Measurements from ENCODE around the gene MTMR10.

MTMR10 gene

DNA sequence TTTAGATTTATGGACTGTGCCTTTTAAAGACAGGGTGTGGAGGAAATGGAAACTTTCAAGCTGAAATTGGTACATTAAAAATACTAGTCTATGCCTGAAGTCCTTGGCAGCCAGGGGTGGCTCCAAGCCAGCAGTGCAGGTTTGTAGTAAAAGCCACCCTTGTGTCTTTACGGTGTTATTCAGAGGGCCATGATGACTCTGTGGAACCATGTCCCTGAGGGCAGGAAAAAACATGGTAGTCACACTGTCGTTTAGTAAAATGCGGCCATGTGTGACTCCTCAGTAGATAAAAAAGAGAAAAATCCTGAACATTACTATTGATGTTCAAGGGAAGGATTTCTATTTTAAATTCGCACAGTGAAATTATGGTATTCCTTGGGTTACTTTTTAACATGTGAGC is 85.1 kb downstream of the MTMR10 start:
- Mint-ChIP-seq H3K9me3 (no peaks in the 10 kb centered on the region), H3K27me3 (ENCODE audit: low read depth) (no peaks in the 10 kb centered on the region), H3K4me3 (peak overlapping the region in 2 of 3 experiments; percentile 29 to 59), H3K4me1 (peaks cover 30% of the 10 kb centered on the region), H3K27ac (peak overlapping the region in 1 of 3 experiments; percentile 50), H3K36me3 (ENCODE audit: low read depth) (peaks cover 30% of the 10 kb centered on the region)
- TF ChIP-seq, protein P1, sequence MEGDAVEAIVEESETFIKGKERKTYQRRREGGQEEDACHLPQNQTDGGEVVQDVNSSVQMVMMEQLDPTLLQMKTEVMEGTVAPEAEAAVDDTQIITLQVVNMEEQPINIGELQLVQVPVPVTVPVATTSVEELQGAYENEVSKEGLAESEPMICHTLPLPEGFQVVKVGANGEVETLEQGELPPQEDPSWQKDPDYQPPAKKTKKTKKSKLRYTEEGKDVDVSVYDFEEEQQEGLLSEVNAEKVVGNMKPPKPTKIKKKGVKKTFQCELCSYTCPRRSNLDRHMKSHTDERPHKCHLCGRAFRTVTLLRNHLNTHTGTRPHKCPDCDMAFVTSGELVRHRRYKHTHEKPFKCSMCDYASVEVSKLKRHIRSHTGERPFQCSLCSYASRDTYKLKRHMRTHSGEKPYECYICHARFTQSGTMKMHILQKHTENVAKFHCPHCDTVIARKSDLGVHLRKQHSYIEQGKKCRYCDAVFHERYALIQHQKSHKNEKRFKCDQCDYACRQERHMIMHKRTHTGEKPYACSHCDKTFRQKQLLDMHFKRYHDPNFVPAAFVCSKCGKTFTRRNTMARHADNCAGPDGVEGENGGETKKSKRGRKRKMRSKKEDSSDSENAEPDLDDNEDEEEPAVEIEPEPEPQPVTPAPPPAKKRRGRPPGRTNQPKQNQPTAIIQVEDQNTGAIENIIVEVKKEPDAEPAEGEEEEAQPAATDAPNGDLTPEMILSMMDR (IDR thresholded peaks at IDR 0.05; ENCODE audit: unreplicated experiment in 3 of 3): no peak

DNA sequence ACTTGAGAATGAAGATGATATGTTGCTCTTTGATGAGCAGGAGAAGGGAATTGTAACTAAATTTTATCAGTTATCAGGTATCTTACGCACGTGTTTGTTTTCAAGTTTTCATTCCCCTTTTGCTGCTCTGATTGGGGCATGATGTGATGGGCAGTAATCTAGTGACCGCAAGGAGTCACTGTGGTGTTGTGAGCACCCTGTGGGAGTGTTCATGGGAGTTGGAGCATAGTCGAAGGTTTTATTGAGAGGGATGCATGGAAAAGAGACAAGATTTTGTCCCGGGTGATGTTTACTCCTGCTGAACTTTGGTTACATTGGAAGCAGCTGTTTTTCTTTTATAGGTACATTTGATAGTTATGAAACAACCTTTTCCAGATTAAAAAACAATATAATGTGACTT is 85.6 kb downstream of the MTMR10 start:
- no peaks in the 10 kb centered on the region for H3K9me3 Mint-ChIP-seq
- peaks cover 30% of the 10 kb centered on the region for H3K4me1 Mint-ChIP-seq
- H3K27ac Mint-ChIP-seq: peak overlapping the region in 1 of 3 experiments; percentile 41
- TF ChIP-seq, protein P1 (IDR thresholded peaks at IDR 0.05; ENCODE audit: unreplicated experiment in 3 of 3): peak in 1 of 3 experiments; percentile 8
- H3K4me3 Mint-ChIP-seq: peak overlapping the region; percentile 47 to 95 (median 78)
- H3K27me3 Mint-ChIP-seq (ENCODE audit: low read depth): no peaks in the 10 kb centered on the region
- peaks cover 30% of the 10 kb centered on the region for H3K36me3 Mint-ChIP-seq (ENCODE audit: low read depth)

DNA sequence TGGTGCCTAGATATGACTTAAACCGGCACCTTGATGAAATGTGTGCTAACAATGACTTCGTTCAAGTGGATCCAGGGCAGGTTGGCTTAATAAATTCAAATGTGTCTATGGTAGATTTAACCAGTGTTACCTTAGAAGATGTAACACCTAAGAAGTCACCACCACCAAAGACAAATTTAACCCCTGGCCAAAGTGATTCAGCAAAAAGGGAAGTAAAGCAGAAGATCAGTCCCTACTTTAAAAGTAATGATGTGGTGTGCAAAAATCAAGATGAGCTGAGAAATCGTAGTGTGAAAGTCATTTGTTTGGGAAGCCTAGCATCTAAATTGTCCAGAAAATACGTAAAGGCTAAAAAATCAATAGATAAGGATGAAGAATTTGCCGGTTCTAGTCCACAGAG is 86.6 kb downstream of the MTMR10 start:
- Mint-ChIP-seq H3K9me3 (no peaks in the 10 kb centered on the region), H3K4me1 (peaks cover 30% of the 10 kb centered on the region), H3K4me3 (peak overlapping the region; percentile 91 to 95 (median 92)), H3K27me3 (ENCODE audit: low read depth) (no peaks in the 10 kb centered on the region), H3K36me3 (ENCODE audit: low read depth) (peaks cover 27% of the 10 kb centered on the region), H3K27ac (no peak overlapping the region)
- TF ChIP-seq, protein P1 (IDR thresholded peaks at IDR 0.05; ENCODE audit: unreplicated experiment in 3 of 3): no peak

DNA sequence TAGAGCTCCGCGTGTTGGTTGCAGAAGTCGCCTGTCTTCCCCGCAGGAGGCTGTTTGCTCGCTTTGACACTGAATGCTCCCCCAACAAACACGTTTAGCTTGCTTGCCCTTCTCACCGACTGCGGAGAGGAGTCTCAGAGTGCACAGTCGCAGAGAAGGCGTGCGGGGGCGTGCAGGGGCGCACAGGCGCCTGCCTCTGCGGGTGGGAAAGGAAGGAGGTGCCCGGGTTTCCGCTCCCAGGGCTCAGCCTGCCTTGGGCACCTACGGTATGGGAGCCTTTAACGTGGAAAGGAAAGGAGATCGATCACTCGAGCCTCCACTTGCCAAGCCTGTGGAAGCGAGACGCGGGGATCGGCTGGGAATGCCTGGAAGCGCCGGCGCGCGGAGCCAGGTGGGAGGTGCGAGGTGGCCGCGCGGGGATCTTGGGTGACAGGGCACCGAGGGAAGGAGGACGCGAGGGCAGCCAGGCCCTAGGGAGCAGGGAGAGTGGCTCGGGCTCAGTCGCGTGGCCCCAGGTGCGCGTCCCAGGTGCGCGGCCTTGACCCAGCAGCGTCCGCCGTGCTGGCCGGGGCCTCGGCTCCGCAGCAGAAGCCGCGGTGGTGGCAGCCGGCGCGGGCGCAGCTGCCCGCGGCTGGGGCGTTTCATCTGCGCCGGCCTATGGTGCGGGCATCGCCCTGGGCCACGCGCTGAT is 87.8 kb downstream of the MTMR10 start, which contains the start of gene FAN1:
Gene FAN1 (plus strand): TSS at position 419 of the 691 bp plus-strand sequence. CDS start 749 bp downstream, outside the sequence.
- Mint-ChIP-seq H3K9me3 (no peaks in the 10 kb centered on the region), H3K27ac (peak within 1 kb of the TSS; percentile 85 to 92 (median 92)), H3K36me3 (ENCODE audit: low read depth) (peaks cover 18% of the 10 kb centered on the region), H3K4me1 (peaks cover 30% of the 10 kb centered on the region), H3K27me3 (ENCODE audit: low read depth) (no peaks in the 10 kb centered on the region), H3K4me3 (peak within 1 kb of the TSS; percentile 91 to 95 (median 94))
- TF ChIP-seq, protein P1 (IDR thresholded peaks at IDR 0.05; ENCODE audit: unreplicated experiment in 3 of 3): no peak

DNA sequence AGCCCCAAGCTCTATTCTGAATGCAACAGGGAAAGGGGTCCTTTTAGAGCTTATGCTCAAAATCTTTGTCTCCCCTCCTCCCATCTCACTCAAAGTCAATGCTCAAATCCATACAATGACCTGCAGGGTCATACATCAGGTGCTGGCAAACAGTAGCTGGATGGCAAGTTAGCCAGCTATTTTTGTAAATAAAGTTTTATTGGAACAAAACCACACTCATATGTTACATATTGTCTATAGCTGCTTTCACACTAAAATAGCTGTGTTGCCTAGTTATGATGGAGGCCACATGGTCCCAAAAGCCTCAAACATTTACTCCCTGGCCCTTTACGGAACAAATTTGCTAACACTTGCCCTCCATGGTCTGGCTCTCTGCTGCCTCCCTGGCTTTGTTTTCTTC is 89.5 kb downstream of the MTMR10 start:
- Mint-ChIP-seq H3K4me3 (peak overlapping the region in 1 of 3 experiments; percentile 95), H3K27me3 (ENCODE audit: low read depth) (no peaks in the 10 kb centered on the region)

More for the DNA sequence above, 89.5 kb downstream of the MTMR10 start:
- H3K9me3 Mint-ChIP-seq: no peaks in the 10 kb centered on the region
- peaks cover 30% of the 10 kb centered on the region for H3K4me1 Mint-ChIP-seq
- TF ChIP-seq, protein P1 (IDR thresholded peaks at IDR 0.05; ENCODE audit: unreplicated experiment in 3 of 3): no peak
- H3K27ac Mint-ChIP-seq: no peak overlapping the region
- peaks cover 9% of the 10 kb centered on the region for H3K36me3 Mint-ChIP-seq (ENCODE audit: low read depth)
